ENCODE measurements around the gene ZFP36L2. TPM values are rescaled to one million over a fixed set of nuclear protein-coding genes. Genes with fewer than 3 reads are reported as not detected.

Gene ZFP36L2
- total and polyA plus RNA-seq, 12 donors, result 26.8 to 69.6 (median 42.3) TPM

- TF ChIP-seq, protein P1, sequence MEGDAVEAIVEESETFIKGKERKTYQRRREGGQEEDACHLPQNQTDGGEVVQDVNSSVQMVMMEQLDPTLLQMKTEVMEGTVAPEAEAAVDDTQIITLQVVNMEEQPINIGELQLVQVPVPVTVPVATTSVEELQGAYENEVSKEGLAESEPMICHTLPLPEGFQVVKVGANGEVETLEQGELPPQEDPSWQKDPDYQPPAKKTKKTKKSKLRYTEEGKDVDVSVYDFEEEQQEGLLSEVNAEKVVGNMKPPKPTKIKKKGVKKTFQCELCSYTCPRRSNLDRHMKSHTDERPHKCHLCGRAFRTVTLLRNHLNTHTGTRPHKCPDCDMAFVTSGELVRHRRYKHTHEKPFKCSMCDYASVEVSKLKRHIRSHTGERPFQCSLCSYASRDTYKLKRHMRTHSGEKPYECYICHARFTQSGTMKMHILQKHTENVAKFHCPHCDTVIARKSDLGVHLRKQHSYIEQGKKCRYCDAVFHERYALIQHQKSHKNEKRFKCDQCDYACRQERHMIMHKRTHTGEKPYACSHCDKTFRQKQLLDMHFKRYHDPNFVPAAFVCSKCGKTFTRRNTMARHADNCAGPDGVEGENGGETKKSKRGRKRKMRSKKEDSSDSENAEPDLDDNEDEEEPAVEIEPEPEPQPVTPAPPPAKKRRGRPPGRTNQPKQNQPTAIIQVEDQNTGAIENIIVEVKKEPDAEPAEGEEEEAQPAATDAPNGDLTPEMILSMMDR (IDR thresholded peaks at IDR 0.05), result no peak
- DNase-seq (no peak), ATAC-seq (no peak)
- Histone ChIP-seq H3K4me1 (peaks cover 6 to 19% (median 12%) of the 10 kb centered on the region in 9 donors), H3K36me3 (no peaks in the 10 kb centered on the region), H3K9me3 (no peaks in the 10 kb centered on the region), H3K27ac (no peak overlapping the region), H3K4me3 (no peak overlapping the region), H3K27me3 (no peaks in the 10 kb centered on the region)
- intact Hi-C loops (cut with DNase I), result no loop called here
- WGBS, 2 donors, result 98 to 99% methylated on average over 2 of the region's 2 CpGs
Observed at GRCh38 chr2:43250015-43250414, 23.6 kb upstream of the ZFP36L2 start.

DNA sequence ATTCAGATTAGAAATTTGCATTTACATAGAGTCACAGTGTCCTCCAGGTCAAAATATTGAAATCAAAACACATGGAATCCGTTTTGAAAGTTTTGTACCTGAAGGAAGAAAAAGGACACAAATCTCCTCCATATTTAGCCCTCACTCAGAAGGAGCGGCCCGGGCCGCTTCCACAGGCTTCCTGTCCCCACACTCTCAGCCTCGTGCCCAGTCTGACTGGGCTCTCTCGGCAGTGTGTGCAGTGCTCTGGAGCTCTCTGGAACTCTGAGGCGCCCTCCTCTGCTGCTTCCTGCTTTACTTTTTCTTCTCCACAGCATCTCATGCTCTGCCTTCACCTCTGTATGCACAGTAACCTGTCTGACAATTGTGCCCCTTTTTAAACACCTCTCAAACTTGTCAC lies 22.2 kb upstream of the ZFP36L2 start:
- ATAC-seq (no peak), DNase-seq (no peak)
- Histone ChIP-seq H3K27ac (no peak overlapping the region), H3K27me3 (no peaks in the 10 kb centered on the region), H3K9me3 (no peaks in the 10 kb centered on the region), H3K4me1 (peaks cover 6 to 15% (median 11%) of the 10 kb centered on the region in 9 donors), H3K36me3 (peaks cover 0 to 9% (median 0%) of the 10 kb centered on the region in 9 donors), H3K4me3 (no peak overlapping the region)
- intact Hi-C loops (cut with DNase I), result loop anchor here in 1 of 10 donors (10.0 kb wide), 1 partner anchor 86 kb away; no protein-coding TSS in a partner anchor
- WGBS, 2 donors, result 93 to 97% methylated on average over 7 of the region's 7 CpGs
- TF ChIP-seq, protein P1 (IDR thresholded peaks at IDR 0.05), result no peak

DNA sequence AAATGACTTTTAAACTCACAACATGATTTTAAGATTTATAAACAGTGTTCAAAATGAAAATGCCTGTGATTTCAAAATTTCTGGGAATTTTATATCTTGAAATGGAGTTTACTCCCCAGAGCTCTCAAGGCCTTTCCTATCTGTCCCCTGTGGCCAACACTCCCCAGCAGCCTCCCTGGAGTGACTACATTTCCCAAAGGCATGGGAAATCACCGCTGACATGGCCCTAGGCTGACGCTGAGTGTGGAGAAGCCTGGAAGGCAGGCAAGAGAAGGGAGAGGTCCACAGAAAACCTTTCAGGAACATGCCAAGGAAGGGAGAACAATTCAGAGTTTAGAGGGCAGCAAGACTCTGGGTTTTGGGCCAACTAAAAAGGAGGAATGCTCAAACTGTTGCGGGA lies 20.2 kb upstream of the ZFP36L2 start:
- ATAC-seq (no peak), DNase-seq (no peak)
- no peak overlapping the region for H3K4me3 ChIP-seq
- peaks cover 0 to 9% (median 0%) of the 10 kb centered on the region in 9 donors for H3K36me3 ChIP-seq
- intact Hi-C loops (cut with DNase I), result loop anchor here in 1 of 10 donors (10.0 kb wide), 1 partner anchor 88 kb away; no protein-coding TSS in a partner anchor
- no peaks in the 10 kb centered on the region for H3K9me3 ChIP-seq
- WGBS, 2 donors, result 87 to 88% methylated on average over 3 of the region's 3 CpGs
- TF ChIP-seq, protein P1 (IDR thresholded peaks at IDR 0.05), result no peak
- H3K27ac ChIP-seq, result no peak overlapping the region
- peaks cover 6 to 14% (median 11%) of the 10 kb centered on the region in 9 donors for H3K4me1 ChIP-seq
- H3K27me3 ChIP-seq, result no peaks in the 10 kb centered on the region

- no peak overlapping the region for H3K27ac ChIP-seq
- no peak overlapping the region for H3K4me3 ChIP-seq
- H3K27me3 ChIP-seq, result no peaks in the 10 kb centered on the region
- WGBS, 2 donors, result 88 to 93% methylated on average over 10 of the region's 10 CpGs
- no peak for DNase-seq
- no peaks in the 10 kb centered on the region for H3K9me3 ChIP-seq
- ATAC-seq, result no peak
- H3K36me3 ChIP-seq, result peaks cover 0 to 9% (median 0%) of the 10 kb centered on the region in 9 donors
- intact Hi-C loops (cut with DNase I), result loop anchor here in 2 of 10 donors (5.0 to 10.0 kb wide), 2 partner anchors 93 to 251 kb away; no protein-coding TSS in a partner anchor
- peaks cover 0 to 46% (median 7%) of the 10 kb centered on the region in 9 donors for H3K4me1 ChIP-seq
- TF ChIP-seq, protein P1 (IDR thresholded peaks at IDR 0.05), result no peak
Observed at GRCh38 chr2:43241558-43241957, 15.2 kb upstream of the ZFP36L2 start.

Data from heart right ventricle (tissue), 16 donors.